ENCODE data around the gene FOXL1.

The FOXL1 gene

DNA sequence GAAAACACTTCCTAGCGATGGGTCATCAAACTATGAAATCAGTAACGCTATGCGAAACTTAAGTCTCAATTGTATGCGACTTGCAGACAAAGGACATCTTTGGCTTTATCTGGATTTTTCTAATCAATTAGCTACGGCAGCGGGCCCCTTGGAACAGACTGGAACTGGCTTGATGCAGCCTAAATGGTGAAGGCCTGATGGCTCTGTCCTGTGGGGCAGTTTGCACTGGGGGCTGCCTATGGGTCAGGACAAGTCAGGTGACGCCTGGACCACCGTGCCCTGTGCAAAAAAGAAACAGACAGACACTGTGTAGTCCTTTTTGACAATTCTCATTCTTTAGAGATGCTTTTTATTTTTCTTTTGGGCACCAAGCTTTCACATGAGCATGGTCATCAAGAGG is 45.3 kb upstream of the FOXL1 start:
- no peaks in the 10 kb centered on the region for H3K9me2 ChIP-seq (replicated peaks; ENCODE audit: control insufficient read depth, low read length)
- H3K79me2 ChIP-seq (ENCODE audit: control insufficient read depth, low read length), result no peaks in the 10 kb centered on the region
- no peak overlapping the region for H3K4me2 ChIP-seq (ENCODE audit: low read length)
- H3K27ac ChIP-seq (ENCODE audit: low read depth, low read length), result no peak overlapping the region
- no peaks in the 10 kb centered on the region for H3K27me3 ChIP-seq (ENCODE audit: control insufficient read depth, low read length)
- TF ChIP-seq, protein P1, sequence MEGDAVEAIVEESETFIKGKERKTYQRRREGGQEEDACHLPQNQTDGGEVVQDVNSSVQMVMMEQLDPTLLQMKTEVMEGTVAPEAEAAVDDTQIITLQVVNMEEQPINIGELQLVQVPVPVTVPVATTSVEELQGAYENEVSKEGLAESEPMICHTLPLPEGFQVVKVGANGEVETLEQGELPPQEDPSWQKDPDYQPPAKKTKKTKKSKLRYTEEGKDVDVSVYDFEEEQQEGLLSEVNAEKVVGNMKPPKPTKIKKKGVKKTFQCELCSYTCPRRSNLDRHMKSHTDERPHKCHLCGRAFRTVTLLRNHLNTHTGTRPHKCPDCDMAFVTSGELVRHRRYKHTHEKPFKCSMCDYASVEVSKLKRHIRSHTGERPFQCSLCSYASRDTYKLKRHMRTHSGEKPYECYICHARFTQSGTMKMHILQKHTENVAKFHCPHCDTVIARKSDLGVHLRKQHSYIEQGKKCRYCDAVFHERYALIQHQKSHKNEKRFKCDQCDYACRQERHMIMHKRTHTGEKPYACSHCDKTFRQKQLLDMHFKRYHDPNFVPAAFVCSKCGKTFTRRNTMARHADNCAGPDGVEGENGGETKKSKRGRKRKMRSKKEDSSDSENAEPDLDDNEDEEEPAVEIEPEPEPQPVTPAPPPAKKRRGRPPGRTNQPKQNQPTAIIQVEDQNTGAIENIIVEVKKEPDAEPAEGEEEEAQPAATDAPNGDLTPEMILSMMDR (IDR thresholded peaks at IDR 0.05; ENCODE audit: low read depth, low read length, poor library complexity, severe bottlenecking), result no peak
- no peak for TF ChIP-seq EZH2phosphoT487 (IDR thresholded peaks at IDR 0.05; ENCODE audit: borderline replicate concordance, low read length)
- H3K9me3 ChIP-seq (ENCODE audit: control insufficient read depth, insufficient read depth, low read length), result no peaks in the 10 kb centered on the region
- no peak overlapping the region for H3K4me3 ChIP-seq (ENCODE audit: low read length)
- no peaks in the 10 kb centered on the region for H3K4me1 ChIP-seq (ENCODE audit: control insufficient read depth, low read length)
- H3F3A ChIP-seq (ENCODE audit: control insufficient read depth, insufficient read depth), result no peaks in the 10 kb centered on the region
- no peaks in the 10 kb centered on the region for H4K20me1 ChIP-seq (ENCODE audit: control insufficient read depth, insufficient read depth, low read depth, low read length)
- peaks cover 3% of the 10 kb centered on the region; the same call in 1 of the 2 replicates for H3K36me3 ChIP-seq (ENCODE audit: control insufficient read depth, low read length)

DNA sequence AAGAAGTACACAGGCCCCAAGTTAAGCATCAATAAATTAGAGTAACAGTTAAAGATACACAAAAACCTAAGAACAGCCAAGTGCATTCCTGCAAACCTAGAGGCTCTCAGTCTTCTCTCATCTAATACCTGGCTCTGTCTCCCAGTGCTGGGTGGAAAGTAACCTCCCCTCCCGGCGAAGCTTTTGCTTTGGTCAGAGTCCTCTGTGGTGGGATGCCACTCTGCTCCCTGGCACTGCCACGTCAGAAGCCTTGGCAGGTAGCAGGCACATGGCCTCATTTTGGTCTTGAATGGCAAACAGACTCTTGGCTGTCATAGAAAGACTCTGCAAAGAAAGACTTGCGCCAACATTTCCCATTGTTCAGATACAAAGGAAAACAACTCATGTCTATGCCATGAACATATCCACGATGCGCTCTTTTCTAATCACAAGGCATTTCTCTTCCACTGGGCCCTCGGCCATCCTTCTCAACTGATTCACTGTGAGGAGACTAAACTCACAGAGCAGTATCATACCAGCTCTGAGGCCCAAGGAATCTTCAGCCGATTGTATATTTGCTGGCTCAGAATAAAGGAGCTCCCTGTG is 44.5 kb upstream of the FOXL1 start:
- Histone ChIP-seq H3K4me2 (ENCODE audit: low read length) (no peak overlapping the region), H3K9me2 (replicated peaks; ENCODE audit: control insufficient read depth, low read length) (no peaks in the 10 kb centered on the region), H3F3A (ENCODE audit: control insufficient read depth, insufficient read depth) (no peaks in the 10 kb centered on the region), H3K9me3 (ENCODE audit: control insufficient read depth, insufficient read depth, low read length) (no peaks in the 10 kb centered on the region), H3K27ac (ENCODE audit: low read depth, low read length) (no peak overlapping the region), H3K79me2 (ENCODE audit: control insufficient read depth, low read length) (no peaks in the 10 kb centered on the region), H3K27me3 (ENCODE audit: control insufficient read depth, low read length) (no peaks in the 10 kb centered on the region), H4K20me1 (ENCODE audit: control insufficient read depth, insufficient read depth, low read depth, low read length) (no peaks in the 10 kb centered on the region), H3K36me3 (ENCODE audit: control insufficient read depth, low read length) (peaks cover 11% of the 10 kb centered on the region; the same call in 1 of the 2 replicates), H3K4me3 (ENCODE audit: low read length) (no peak overlapping the region), H3K4me1 (ENCODE audit: control insufficient read depth, low read length) (no peaks in the 10 kb centered on the region)
- TF ChIP-seq, protein P1 (IDR thresholded peaks at IDR 0.05; ENCODE audit: low read depth, low read length, poor library complexity, severe bottlenecking), result no peak
- TF ChIP-seq EZH2phosphoT487 (IDR thresholded peaks at IDR 0.05; ENCODE audit: borderline replicate concordance, low read length), result no peak

GRCh38 chr16:86534779-86535615 is 43.4 kb upstream of the FOXL1 start:
- Histone ChIP-seq H3K36me3 (ENCODE audit: control insufficient read depth, low read length) (peaks cover 22% of the 10 kb centered on the region), H3K27me3 (ENCODE audit: control insufficient read depth, low read length) (no peaks in the 10 kb centered on the region), H3F3A (ENCODE audit: control insufficient read depth, insufficient read depth) (no peaks in the 10 kb centered on the region), H3K79me2 (ENCODE audit: control insufficient read depth, low read length) (no peaks in the 10 kb centered on the region), H3K4me2 (ENCODE audit: low read length) (no peak overlapping the region), H3K9me2 (replicated peaks; ENCODE audit: control insufficient read depth, low read length) (no peaks in the 10 kb centered on the region), H4K20me1 (ENCODE audit: control insufficient read depth, insufficient read depth, low read depth, low read length) (no peaks in the 10 kb centered on the region), H3K4me3 (ENCODE audit: low read length) (no peak overlapping the region), H3K27ac (ENCODE audit: low read depth, low read length) (no peak overlapping the region), H3K9me3 (ENCODE audit: control insufficient read depth, insufficient read depth, low read length) (no peaks in the 10 kb centered on the region), H3K4me1 (ENCODE audit: control insufficient read depth, low read length) (no peaks in the 10 kb centered on the region)
- TF ChIP-seq EZH2phosphoT487 (IDR thresholded peaks at IDR 0.05; ENCODE audit: borderline replicate concordance, low read length), result no peak
- TF ChIP-seq, protein P1 (IDR thresholded peaks at IDR 0.05; ENCODE audit: low read depth, low read length, poor library complexity, severe bottlenecking), result no peak
